ENCODE measurements around the gene SH2D3C.

The SH2D3C gene

DNA sequence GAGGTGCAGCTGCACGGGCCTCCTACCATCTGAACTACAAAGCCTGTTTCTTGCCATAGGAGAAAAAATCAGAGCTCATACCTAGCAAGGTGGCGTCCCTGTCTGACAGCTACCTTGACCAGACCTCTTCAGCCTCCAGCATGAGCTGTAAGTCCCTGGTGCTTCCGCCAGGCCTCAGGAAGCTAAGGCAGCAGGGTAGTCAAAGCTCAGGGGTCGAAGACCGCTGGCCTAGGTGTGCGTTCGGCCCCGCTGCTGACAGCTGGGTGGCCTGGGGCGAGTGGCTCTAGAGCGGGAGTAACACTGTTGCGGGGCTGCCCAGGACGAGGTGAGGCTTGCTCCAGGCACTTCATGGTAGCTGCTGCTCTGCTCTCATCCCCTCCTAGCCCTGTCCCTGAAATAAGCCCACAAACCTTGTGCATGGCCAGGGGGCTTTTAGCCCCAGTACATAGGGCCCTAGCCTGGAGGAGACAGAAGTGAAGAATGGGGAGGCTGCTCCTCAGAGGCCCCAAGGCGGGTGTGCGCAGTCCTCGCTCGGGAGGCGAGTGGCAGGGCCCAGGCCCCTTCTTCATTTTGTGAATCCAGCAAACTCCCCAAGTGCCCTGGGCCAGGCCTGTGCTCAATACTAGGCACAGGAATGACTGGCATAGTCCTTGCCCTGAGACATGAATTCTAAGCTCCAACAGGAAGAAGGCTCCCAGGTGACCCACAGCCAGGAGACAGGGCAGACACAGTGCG, 48.8 kb downstream of the SH2D3C start:
- Histone ChIP-seq H3K4me3 (ENCODE audit: low read depth, low read length) (no peak overlapping the region), H3K27me3 (replicated peaks) (no peaks in the 10 kb centered on the region), H3K36me3 (replicated peaks) (no peaks in the 10 kb centered on the region), H3K27ac (no peak overlapping the region)
- in situ Hi-C loops (cut with HindIII; ENCODE audit: low pct_ligation_motif_present, low sequenced_read_pairs), result no loop called here
- TF ChIP-seq, protein P1, sequence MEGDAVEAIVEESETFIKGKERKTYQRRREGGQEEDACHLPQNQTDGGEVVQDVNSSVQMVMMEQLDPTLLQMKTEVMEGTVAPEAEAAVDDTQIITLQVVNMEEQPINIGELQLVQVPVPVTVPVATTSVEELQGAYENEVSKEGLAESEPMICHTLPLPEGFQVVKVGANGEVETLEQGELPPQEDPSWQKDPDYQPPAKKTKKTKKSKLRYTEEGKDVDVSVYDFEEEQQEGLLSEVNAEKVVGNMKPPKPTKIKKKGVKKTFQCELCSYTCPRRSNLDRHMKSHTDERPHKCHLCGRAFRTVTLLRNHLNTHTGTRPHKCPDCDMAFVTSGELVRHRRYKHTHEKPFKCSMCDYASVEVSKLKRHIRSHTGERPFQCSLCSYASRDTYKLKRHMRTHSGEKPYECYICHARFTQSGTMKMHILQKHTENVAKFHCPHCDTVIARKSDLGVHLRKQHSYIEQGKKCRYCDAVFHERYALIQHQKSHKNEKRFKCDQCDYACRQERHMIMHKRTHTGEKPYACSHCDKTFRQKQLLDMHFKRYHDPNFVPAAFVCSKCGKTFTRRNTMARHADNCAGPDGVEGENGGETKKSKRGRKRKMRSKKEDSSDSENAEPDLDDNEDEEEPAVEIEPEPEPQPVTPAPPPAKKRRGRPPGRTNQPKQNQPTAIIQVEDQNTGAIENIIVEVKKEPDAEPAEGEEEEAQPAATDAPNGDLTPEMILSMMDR (IDR thresholded peaks at IDR 0.05; ENCODE audit: low read depth, low read length, missing control alignments), result no peak
- DNase-seq, result no peak

DNA sequence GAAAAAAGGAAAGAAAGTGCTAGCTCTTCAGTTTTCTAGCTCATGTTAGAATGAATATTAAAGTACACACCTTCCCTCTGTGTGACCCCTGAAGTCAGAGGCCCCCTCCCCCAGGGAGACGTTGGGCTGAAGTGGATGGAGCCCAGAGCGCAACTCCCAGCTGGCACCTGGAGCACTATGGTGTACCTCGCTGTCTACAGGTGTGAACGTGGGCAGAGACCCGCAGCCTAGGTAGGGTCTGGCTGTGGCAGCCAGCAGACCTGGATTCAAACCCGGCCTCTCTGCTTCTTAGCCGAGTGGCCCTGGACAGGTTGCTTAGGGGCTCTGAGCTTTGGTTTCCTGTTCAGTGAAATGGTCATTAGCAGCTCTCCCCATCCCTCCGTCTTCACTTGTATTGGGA, 49.7 kb downstream of the SH2D3C start:
- no peaks in the 10 kb centered on the region for H3K27me3 ChIP-seq (replicated peaks)
- in situ Hi-C loops (cut with HindIII; ENCODE audit: low pct_ligation_motif_present, low sequenced_read_pairs), result no loop called here

DNA sequence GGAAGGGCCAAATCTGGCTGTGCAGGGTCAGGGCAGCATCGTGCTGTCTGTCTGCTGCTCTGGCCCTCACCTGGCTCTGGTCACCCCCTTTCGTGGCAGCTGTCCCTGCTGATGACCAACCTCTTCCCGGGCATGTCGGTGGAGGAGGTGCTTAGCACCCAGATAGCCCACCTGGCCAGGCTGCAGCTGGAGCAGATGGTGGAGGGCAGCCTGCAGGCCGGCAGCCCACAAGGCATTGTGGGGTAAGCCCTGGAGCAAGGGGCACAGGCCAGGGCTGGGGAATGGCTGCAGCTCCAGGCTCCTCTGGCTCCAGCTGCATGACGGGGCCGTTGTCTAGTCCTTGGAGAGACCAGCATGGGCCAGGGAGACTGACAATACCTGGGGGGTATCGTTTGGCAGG, 51.6 kb downstream of the SH2D3C start:
- no peaks in the 10 kb centered on the region for H3K36me3 ChIP-seq (replicated peaks)
- TF ChIP-seq, protein P1 (IDR thresholded peaks at IDR 0.05; ENCODE audit: low read depth, low read length, missing control alignments), result no peak
- no peak for DNase-seq
- H3K4me3 ChIP-seq (ENCODE audit: low read depth, low read length), result no peak overlapping the region
- no peaks in the 10 kb centered on the region for H3K27me3 ChIP-seq (replicated peaks)
- H3K27ac ChIP-seq, result no peak overlapping the region
- in situ Hi-C loops (cut with HindIII; ENCODE audit: low pct_ligation_motif_present, low sequenced_read_pairs), result no loop called here

More for the DNA sequence above, 49.7 kb downstream of the SH2D3C start:
- no peaks in the 10 kb centered on the region for H3K36me3 ChIP-seq (replicated peaks)
- TF ChIP-seq, protein P1 (IDR thresholded peaks at IDR 0.05; ENCODE audit: low read depth, low read length, missing control alignments), result no peak
- no peak for DNase-seq
- no peak overlapping the region for H3K4me3 ChIP-seq (ENCODE audit: low read depth, low read length)
- H3K27ac ChIP-seq, result no peak overlapping the region

DNA sequence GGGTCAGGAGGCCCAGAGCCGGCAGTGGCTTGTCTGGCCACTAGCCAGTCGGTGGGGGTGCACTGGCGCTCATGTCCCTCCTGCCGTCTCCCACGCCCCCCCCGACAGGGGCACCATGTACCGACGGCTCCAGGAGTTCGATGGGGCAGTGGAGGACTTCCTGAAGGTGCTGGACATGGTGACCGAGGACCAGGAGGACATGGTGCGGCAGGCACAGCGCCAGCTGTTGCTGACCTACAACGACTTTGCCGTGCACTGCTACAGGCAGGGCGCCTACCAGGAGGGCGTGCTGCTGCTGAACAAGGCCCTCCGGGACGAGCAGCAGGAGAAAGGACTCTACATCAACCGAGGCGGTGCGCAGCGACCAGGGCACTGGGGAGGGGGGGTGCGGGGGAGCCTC, 54.5 kb downstream of the SH2D3C start:
- in situ Hi-C loops (cut with HindIII; ENCODE audit: low pct_ligation_motif_present, low sequenced_read_pairs), result no loop called here
- Histone ChIP-seq H3K27me3 (replicated peaks) (no peaks in the 10 kb centered on the region), H3K4me3 (ENCODE audit: low read depth, low read length) (no peak overlapping the region), H3K27ac (no peak overlapping the region), H3K36me3 (replicated peaks) (no peaks in the 10 kb centered on the region)
- no peak for DNase-seq
- TF ChIP-seq, protein P1 (IDR thresholded peaks at IDR 0.05; ENCODE audit: low read depth, low read length, missing control alignments), result no peak

DNA sequence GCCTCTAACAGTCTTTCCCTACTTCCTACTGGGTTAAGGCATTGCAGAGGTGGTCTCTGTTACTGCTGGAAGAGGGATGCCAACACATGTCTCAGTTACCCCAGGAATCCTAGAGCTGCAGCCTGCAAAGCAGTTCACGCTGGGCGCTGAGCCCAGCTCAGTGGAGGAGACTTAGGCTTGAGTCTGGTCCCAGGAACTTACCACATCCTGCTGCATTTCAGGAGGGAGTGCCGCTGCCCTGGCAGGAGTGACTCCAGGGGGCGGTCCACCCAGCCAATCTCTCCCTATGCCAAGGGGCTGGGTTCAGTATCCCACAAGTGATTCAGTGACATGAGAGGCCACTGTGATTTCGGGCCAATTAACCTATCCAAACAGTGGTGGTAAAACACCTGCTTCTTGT, 55.0 kb downstream of the SH2D3C start:
- in situ Hi-C loops (cut with HindIII; ENCODE audit: low pct_ligation_motif_present, low sequenced_read_pairs), result no loop called here
- Histone ChIP-seq H3K27me3 (replicated peaks) (no peaks in the 10 kb centered on the region), H3K4me3 (ENCODE audit: low read depth, low read length) (no peak overlapping the region), H3K27ac (no peak overlapping the region), H3K36me3 (replicated peaks) (no peaks in the 10 kb centered on the region)
- peak; percentile 11 for DNase-seq
- TF ChIP-seq, protein P1 (IDR thresholded peaks at IDR 0.05; ENCODE audit: low read depth, low read length, missing control alignments), result peak; percentile 8

DNA sequence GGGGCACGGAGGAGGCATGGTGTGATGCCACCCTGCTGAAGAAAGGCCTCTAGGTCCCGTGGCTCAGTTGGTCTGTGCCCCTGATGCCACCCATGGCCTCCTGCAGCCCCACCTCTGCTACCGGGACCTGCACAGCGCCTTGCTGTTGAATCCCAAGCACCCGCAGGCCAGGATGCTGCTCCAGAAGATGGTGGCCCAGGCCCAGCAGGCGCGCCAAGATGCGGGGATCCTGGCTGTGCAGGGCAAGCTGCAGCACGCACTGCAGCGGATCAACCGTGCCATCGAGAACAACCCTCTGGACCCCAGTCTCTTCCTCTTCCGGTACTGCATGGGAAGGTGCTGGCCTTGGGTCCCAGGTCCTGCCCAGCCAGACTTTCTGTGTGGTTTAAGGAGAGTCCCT, 55.5 kb downstream of the SH2D3C start:
- TF ChIP-seq, protein P1 (IDR thresholded peaks at IDR 0.05; ENCODE audit: low read depth, low read length, missing control alignments), result no peak
- Histone ChIP-seq H3K36me3 (replicated peaks) (no peaks in the 10 kb centered on the region), H3K4me3 (ENCODE audit: low read depth, low read length) (no peak overlapping the region)

More for the DNA sequence above, 55.5 kb downstream of the SH2D3C start:
- no peaks in the 10 kb centered on the region for H3K27me3 ChIP-seq (replicated peaks)
- no peak overlapping the region for H3K27ac ChIP-seq
- in situ Hi-C loops (cut with HindIII; ENCODE audit: low pct_ligation_motif_present, low sequenced_read_pairs), result no loop called here
- no peak for DNase-seq

Data from brain microvascular endothelial cell (primary cell).